Esophagus squamous epithelium (tissue), 5 donors: ENCODE results near the gene HIF1A. TPM values are rescaled to one million over a fixed set of nuclear protein-coding genes. Genes with fewer than 3 reads are reported as not detected.
"Not testable (repeated sequence)": the region's sequence is repeated elsewhere in the genome, so short reads cannot be mapped to it uniquely, and the experiment has no call there.

ENCODE experiments used
- DNase-seq: peaks from one replicate; lab custom pipeline; 2025; lab: John Stamatoyannopoulos, UW
- H3K27ac ChIP-seq, 4 donors: fragments of 200-600 bp; sonication (generic); one replicate each; pipeline ENCODE4 v1.5.1; 2016 to 2019; ENCODE audit warnings: mild to moderate bottlenecking in 1 of 4
- H3K27me3 ChIP-seq, 4 donors: fragments of 200-600 bp; sonication (generic); 1 replicate in 3 of 4; 2 replicates in 1 of 4; pipeline versions ENCODE4 v1.5.1 to v1.6.0; 2017 to 2021; ENCODE audit warnings: antibody characterized with exemption in 1 of 4
- H3K36me3 ChIP-seq, 3 donors: fragments of 200-600 bp; sonication (generic); one replicate each; pipeline ENCODE4 v1.5.1; 2016 to 2019
- H3K4me1 ChIP-seq, 3 donors: fragments of 200-600 bp; sonication (generic); one replicate each; pipeline ENCODE4 v1.5.1; 2017 to 2019
- H3K4me3 ChIP-seq, 4 donors: fragments of 200-600 bp; sonication (generic); 1 replicate in 3 of 4; 2 replicates in 1 of 4; pipeline ENCODE4 v1.5.1; 2016 to 2019; ENCODE audit warnings: mild to moderate bottlenecking in 2 of 4, moderate library complexity in 1 of 4
- H3K9me3 ChIP-seq, 3 donors: fragments of 200-600 bp; sonication (generic); one replicate each; pipeline ENCODE4 v1.5.1; 2016 to 2019
- CTCF ChIP-seq, 6 experiments: fragments of 450-650 bp in 4 of 6; fragments of 200-600 bp in 2 of 6; sonication (generic) in 2 of 6; IDR thresholded peaks; one replicate each; pipeline ENCODE4 v1.5.1; 2016 to 2019; ENCODE audit warnings: antibody characterized with exemption in 6 of 6, mild to moderate bottlenecking in 4 of 6, moderate library complexity in 4 of 6
- POLR2A ChIP-seq, 4 donors: fragments of 450-650 bp; IDR thresholded peaks; one replicate each; pipeline ENCODE4 v1.6.1; 2017; ENCODE audit warnings: antibody characterized with exemption in 4 of 4, mild to moderate bottlenecking in 4 of 4, moderate library complexity in 3 of 4
- WGBS, 2 donors: methylation state at CpG; one replicate each; pipeline ENCODE4 v1.1.5; 2018; 5-methylcytosine and 5-hydroxymethylcytosine counted together
- intact Hi-C: fragments of 100-400 bp; cut with DNase I; formaldehyde crosslinking; loops from one replicate; pipeline ENCODE4 v1.15.0; 2022
- total RNA-seq, 4 donors: library from RNA; depleted of rRNA; stranded (reverse); fragments of >200 nt; gene quantifications; one replicate each; pipeline ENCODE4 v1.1.0, GENCODE V29; 2016
- donor health status: DM: yes; HTN: yes; CAD: no.

The HIF1A gene
- total RNA-seq, 4 donors from 2014 or later = 108 to 199 (median 127) TPM

- 61 to 65% methylated on average over 1 of the region's 1 CpG for WGBS, 2 donors
- intact Hi-C loops = no loop called here
These were observed 9.7 kb downstream of the HIF1A start for GRCh38 chr14:61705017-61705416.

GRCh38 chr14:61706096-61706690 lies 10.9 kb downstream of the HIF1A start:
- DNase-seq = no peak
- 36 to 47% methylated on average over 3 of the region's 3 CpGs for WGBS, 2 donors
- H3K4me1 ChIP-seq = peaks cover 4 to 83% (median 7%) of the 10 kb centered on the region in 3 donors
- intact Hi-C loops = no loop called here
- no peaks in the 10 kb centered on the region for H3K27me3 ChIP-seq
- H3K36me3 ChIP-seq = no peaks in the 10 kb centered on the region
- TF ChIP-seq CTCF (IDR thresholded peaks at IDR 0.05) (no peak), POLR2A (IDR thresholded peaks at IDR 0.05) (no peak)
- peak overlapping the region in 1 of 4 donors; percentile 10 for H3K27ac ChIP-seq
- no peak overlapping the region for H3K4me3 ChIP-seq
- no peaks in the 10 kb centered on the region for H3K9me3 ChIP-seq

More at GRCh38 chr14:61705017-61705416, 9.7 kb downstream of the HIF1A start:
- TF ChIP-seq CTCF (IDR thresholded peaks at IDR 0.05) (no peak), POLR2A (IDR thresholded peaks at IDR 0.05) (no peak)
- Histone ChIP-seq H3K9me3 (no peaks in the 10 kb centered on the region), H3K27ac (no peak overlapping the region), H3K4me1 (peaks cover 4 to 84% (median 10%) of the 10 kb centered on the region in 3 donors), H3K4me3 (no peak overlapping the region), H3K27me3 (no peaks in the 10 kb centered on the region), H3K36me3 (no peaks in the 10 kb centered on the region)
- no peak for DNase-seq

DNA sequence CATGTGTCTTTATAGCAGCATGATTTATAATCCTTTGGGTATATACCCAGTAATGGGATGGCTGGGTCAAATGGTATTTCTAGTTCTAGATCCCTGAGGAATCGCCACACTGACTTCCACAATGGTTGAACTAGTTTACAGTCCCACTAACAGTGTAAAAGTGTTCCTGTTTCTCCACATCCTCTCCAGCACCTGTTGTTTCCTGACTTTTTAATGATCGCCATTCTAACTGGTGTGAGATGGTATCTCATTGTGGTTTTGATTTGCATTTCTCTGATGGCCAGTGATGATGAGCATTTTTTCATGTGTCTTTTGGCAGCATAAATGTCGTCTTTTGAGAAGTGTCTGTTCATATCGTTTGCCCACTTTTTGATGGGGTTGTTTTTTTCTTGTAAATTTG lies 12.5 kb downstream of the HIF1A start:
- DNase-seq, H3K4me3 ChIP-seq, intact Hi-C loops, H3K27me3 ChIP-seq, H3K36me3 ChIP-seq, H3K27ac ChIP-seq, H3K9me3 ChIP-seq: not testable (repeated sequence)
- WGBS, 2 donors = 76 to 87% methylated on average over 3 of the region's 4 CpGs
- peaks cover 7 to 83% (median 22%) of the 10 kb centered on the region in 3 donors for H3K4me1 ChIP-seq

- H3K27ac ChIP-seq, H3K9me3 ChIP-seq, H3K4me3 ChIP-seq, intact Hi-C loops, DNase-seq, H3K27me3 ChIP-seq, H3K36me3 ChIP-seq: not testable (repeated sequence)
- peaks cover 7 to 83% (median 29%) of the 10 kb centered on the region in 3 donors for H3K4me1 ChIP-seq
- WGBS, 2 donors = 62 to 64% methylated on average over 4 of the region's 4 CpGs
These were observed 13.4 kb downstream of the HIF1A start for GRCh38 chr14:61708693-61709092.

GRCh38 chr14:61710853-61711817 lies 15.8 kb downstream of the HIF1A start:
- Histone ChIP-seq H3K27ac (no peak overlapping the region), H3K36me3 (no peaks in the 10 kb centered on the region), H3K4me1 (peaks cover 7 to 83% (median 35%) of the 10 kb centered on the region in 3 donors), H3K4me3 (no peak overlapping the region), H3K27me3 (no peaks in the 10 kb centered on the region), H3K9me3 (no peaks in the 10 kb centered on the region)
- WGBS, 2 donors = 64 to 73% methylated on average over 9 to 12 of the region's 12 CpGs
- intact Hi-C loops = no loop called here
- TF ChIP-seq POLR2A (IDR thresholded peaks at IDR 0.05) (no peak), CTCF (IDR thresholded peaks at IDR 0.05) (no peak)
- no peak for DNase-seq

DNA sequence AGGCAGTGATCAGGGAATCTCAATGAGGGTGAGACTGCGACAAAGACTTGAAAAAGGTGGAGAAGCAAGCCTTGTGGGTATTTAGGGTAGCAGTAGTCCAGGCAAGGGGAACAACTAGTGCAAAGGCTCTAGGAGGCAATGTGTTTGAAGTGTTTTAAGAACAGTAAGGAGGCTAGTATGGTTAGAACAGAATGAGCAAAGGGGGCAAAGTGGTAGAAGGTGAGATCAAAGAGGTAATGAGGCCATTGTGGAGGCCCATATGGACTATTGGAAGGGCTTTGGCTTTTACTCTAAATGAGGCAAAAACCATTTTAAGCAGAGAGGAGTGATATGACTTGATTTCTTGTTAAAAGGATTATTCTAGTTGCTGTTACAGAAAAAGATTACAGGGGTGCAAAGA lies 16.8 kb downstream of the HIF1A start:
- no peak overlapping the region for H3K27ac ChIP-seq

More for the DNA sequence above, 16.8 kb downstream of the HIF1A start:
- no peak for TF ChIP-seq POLR2A (IDR thresholded peaks at IDR 0.05)
- no peak for TF ChIP-seq CTCF (IDR thresholded peaks at IDR 0.05)
- Histone ChIP-seq H3K36me3 (no peaks in the 10 kb centered on the region), H3K4me1 (peaks cover 7 to 83% (median 40%) of the 10 kb centered on the region in 3 donors), H3K4me3 (no peak overlapping the region), H3K27me3 (no peaks in the 10 kb centered on the region), H3K9me3 (no peaks in the 10 kb centered on the region)
- intact Hi-C loops = no loop called here
- WGBS, 2 donors = 83 to 96% methylated on average over 1 of the region's 1 CpG
- DNase-seq = no peak
